Upper lobe of right lung (tissue), 1 donor: ENCODE results near the gene ARHGAP6. TPM values are rescaled to one million over a fixed set of nuclear protein-coding genes. Genes with fewer than 3 reads are reported as not detected.

ENCODE experiments used
- ATAC-seq: fragments of 200-7000 bp; cut with Tn5 transposase; one replicate; pipeline ENCODE4 v1.9.1; 2020; ENCODE audit warnings: mild to moderate bottlenecking, moderate library complexity
- DNase-seq: peaks from one replicate; pipeline ENCODE4 v3.0.0-alpha.2; 2020
- H3K27ac ChIP-seq: fragments of 200-600 bp; one replicate; pipeline ENCODE4 v1.8.0; 2022
- H3K27me3 ChIP-seq: fragments of 200-600 bp; one replicate; pipeline ENCODE4 v1.8.0; 2022; ENCODE audit warnings: mild to moderate bottlenecking
- H3K36me3 ChIP-seq: fragments of 200-600 bp; one replicate; pipeline ENCODE4 v1.8.0; 2022
- H3K4me1 ChIP-seq: fragments of 200-600 bp; one replicate; pipeline ENCODE4 v1.8.0; 2022
- H3K4me3 ChIP-seq: fragments of 200-600 bp; one replicate; pipeline ENCODE4 v1.8.0; 2022; ENCODE audit warnings: mild to moderate bottlenecking
- H3K9me3 ChIP-seq: fragments of 200-600 bp; one replicate; pipeline ENCODE4 v1.8.0; 2022
- CTCF ChIP-seq: fragments of 200-600 bp; IDR thresholded peaks from one replicate; pipeline ENCODE4 v1.8.0; 2022; ENCODE audit warnings: antibody characterized with exemption
- intact Hi-C: fragments of 100-400 bp; cut with DNase I; formaldehyde crosslinking; loops from one replicate; pipeline ENCODE4 v1.11.0; 2022
- total RNA-seq: library from RNA; stranded (reverse); fragmentation: NEBNext Ultra II Directional; extraction: Animal tissue kit (Norgen Biotek cat#: 25700); gene quantifications from one replicate; pipeline ENCODE4 v1.2.1, GENCODE V29; 2021
- donor health status: DM: no; HTN: yes; CAD: no; lungs with severe emphysema.

The ARHGAP6 gene
- total RNA-seq, 1 donor from 2014 or later: 17.1 TPM

- Histone ChIP-seq H3K4me1 (no peaks in the 10 kb centered on the region), H3K4me3 (no peak overlapping the region), H3K36me3 (no peaks in the 10 kb centered on the region), H3K27me3 (no peaks in the 10 kb centered on the region), H3K9me3 (no peaks in the 10 kb centered on the region), H3K27ac (no peak overlapping the region)
- DNase-seq (no peak), ATAC-seq (no peak)
- intact Hi-C loops: no loop called here
- TF ChIP-seq CTCF: no peak
Measured at GRCh38 chrX:11566173-11566572, 99.5 kb downstream of the ARHGAP6 start.

GRCh38 chrX:11564546-11564945, 101.2 kb downstream of the ARHGAP6 start:
- Histone ChIP-seq H3K36me3 (no peaks in the 10 kb centered on the region), H3K4me1 (no peaks in the 10 kb centered on the region), H3K4me3 (no peak overlapping the region), H3K27ac (no peak overlapping the region), H3K9me3 (no peaks in the 10 kb centered on the region), H3K27me3 (no peaks in the 10 kb centered on the region)
- no peak for TF ChIP-seq CTCF
- DNase-seq: no peak
- no peak for ATAC-seq
- intact Hi-C loops: no loop called here

GRCh38 chrX:11562570-11562969, 103.2 kb downstream of the ARHGAP6 start:
- Histone ChIP-seq H3K4me1 (no peaks in the 10 kb centered on the region), H3K27me3 (no peaks in the 10 kb centered on the region), H3K9me3 (no peaks in the 10 kb centered on the region), H3K4me3 (no peak overlapping the region), H3K36me3 (no peaks in the 10 kb centered on the region), H3K27ac (no peak overlapping the region)
- intact Hi-C loops: no loop called here
- no peak for TF ChIP-seq CTCF
- no peak for ATAC-seq
- DNase-seq: no peak

- ATAC-seq (peak; percentile 67), DNase-seq (peak; percentile 45)
- no peaks in the 10 kb centered on the region for H3K4me1 ChIP-seq
- peak; percentile 41 for TF ChIP-seq CTCF
- no peaks in the 10 kb centered on the region for H3K27me3 ChIP-seq
- no peaks in the 10 kb centered on the region for H3K9me3 ChIP-seq
- H3K4me3 ChIP-seq: no peak overlapping the region
- intact Hi-C loops: no loop called here
- H3K36me3 ChIP-seq: no peaks in the 10 kb centered on the region
- H3K27ac ChIP-seq: no peak overlapping the region
Measured at GRCh38 chrX:11558972-11559371, 106.7 kb downstream of the ARHGAP6 start.

GRCh38 chrX:11557120-11557519, 108.6 kb downstream of the ARHGAP6 start:
- no peaks in the 10 kb centered on the region for H3K36me3 ChIP-seq
- TF ChIP-seq CTCF: no peak
- ATAC-seq: no peak

GRCh38 chrX:11555759-11556158, 110.0 kb downstream of the ARHGAP6 start:
- Histone ChIP-seq H3K27me3 (no peaks in the 10 kb centered on the region), H3K27ac (no peak overlapping the region), H3K4me3 (no peak overlapping the region), H3K9me3 (no peaks in the 10 kb centered on the region), H3K36me3 (no peaks in the 10 kb centered on the region), H3K4me1 (no peaks in the 10 kb centered on the region)
- DNase-seq: no peak
- ATAC-seq: no peak
- intact Hi-C loops: no loop called here
- TF ChIP-seq CTCF: no peak

More at GRCh38 chrX:11557120-11557519, 108.6 kb downstream of the ARHGAP6 start:
- Histone ChIP-seq H3K4me1 (no peaks in the 10 kb centered on the region), H3K9me3 (no peaks in the 10 kb centered on the region), H3K27ac (no peak overlapping the region), H3K4me3 (no peak overlapping the region), H3K27me3 (no peaks in the 10 kb centered on the region)
- no peak for DNase-seq
- intact Hi-C loops: no loop called here
